Fibroblast of lung (primary cell): Measurements from ENCODE around the gene MSMO1.

Experiments used
- EZH2 ChIP-seq: IDR thresholded peaks from 2 replicates; pipeline ENCODE4 v1.5.1; 2012; ENCODE audit warnings: low read length, control low read depth, mild to moderate bottlenecking; ENCODE audit errors: missing control alignments
- TF ChIP-seq, protein P1 (sequence below), 2 donors: IDR thresholded peaks in 1 of 2; conservative IDR thresholded peaks in 1 of 2; 1 replicate in 1 of 2; 2 replicates in 1 of 2; pipeline ENCODE4 v1.5.1; 2011 to 2012; ENCODE audit warnings: low read length in 2 of 2, control low read depth in 1 of 2, inconsistent platforms in 1 of 2, low read depth in 1 of 2, mild to moderate bottlenecking in 1 of 2

DNA sequence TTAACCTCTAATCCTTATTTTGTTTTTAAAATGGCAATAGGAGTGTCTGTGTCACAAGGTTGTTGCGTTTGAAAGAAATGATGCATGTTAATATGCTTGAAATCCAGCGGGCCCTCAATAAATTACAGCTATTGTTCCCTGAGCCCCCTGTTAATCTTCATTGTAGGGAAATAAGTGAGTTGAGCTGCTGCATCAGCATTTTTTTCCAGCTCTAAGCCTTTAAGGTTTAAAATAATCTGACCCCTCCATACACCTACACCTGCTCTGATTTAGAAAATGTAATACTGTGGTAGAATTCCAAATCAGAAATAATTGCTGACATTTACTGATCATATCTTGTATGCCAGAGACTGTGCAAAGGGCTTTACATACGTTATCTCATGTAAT lies 2.6 kb upstream of the MSMO1 start:
- no peak for TF ChIP-seq EZH2
- TF ChIP-seq, protein P1, sequence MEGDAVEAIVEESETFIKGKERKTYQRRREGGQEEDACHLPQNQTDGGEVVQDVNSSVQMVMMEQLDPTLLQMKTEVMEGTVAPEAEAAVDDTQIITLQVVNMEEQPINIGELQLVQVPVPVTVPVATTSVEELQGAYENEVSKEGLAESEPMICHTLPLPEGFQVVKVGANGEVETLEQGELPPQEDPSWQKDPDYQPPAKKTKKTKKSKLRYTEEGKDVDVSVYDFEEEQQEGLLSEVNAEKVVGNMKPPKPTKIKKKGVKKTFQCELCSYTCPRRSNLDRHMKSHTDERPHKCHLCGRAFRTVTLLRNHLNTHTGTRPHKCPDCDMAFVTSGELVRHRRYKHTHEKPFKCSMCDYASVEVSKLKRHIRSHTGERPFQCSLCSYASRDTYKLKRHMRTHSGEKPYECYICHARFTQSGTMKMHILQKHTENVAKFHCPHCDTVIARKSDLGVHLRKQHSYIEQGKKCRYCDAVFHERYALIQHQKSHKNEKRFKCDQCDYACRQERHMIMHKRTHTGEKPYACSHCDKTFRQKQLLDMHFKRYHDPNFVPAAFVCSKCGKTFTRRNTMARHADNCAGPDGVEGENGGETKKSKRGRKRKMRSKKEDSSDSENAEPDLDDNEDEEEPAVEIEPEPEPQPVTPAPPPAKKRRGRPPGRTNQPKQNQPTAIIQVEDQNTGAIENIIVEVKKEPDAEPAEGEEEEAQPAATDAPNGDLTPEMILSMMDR (conservative IDR thresholded peaks at IDR 0.05 in 1 of 2, IDR thresholded peaks at IDR 0.05 in 1 of 2; ENCODE audit: low read depth in 1 of 2, low read length in 2 of 2): no peak
